Measurements from ENCODE around the gene CASTOR2. TPM values are rescaled to one million over a fixed set of nuclear protein-coding genes. Genes with fewer than 3 reads are reported as not detected.

The CASTOR2 gene
- total and polyA plus RNA-seq, 2 of the 8 experiments (the other 6 are each of a cell fraction or from before 2014, with no cell fraction given) = 12.1 to 47.8 TPM

GRCh38 chr7:75049817-75050216 lies 85.3 kb downstream of the CASTOR2 start:
- H3K79me1 ChIP-seq (ENCODE audit: low read depth, low read length) = no peaks in the 10 kb centered on the region; the same call in 1 of the 2 replicates
- no peak overlapping the region for H3K23ac ChIP-seq (ENCODE audit: insufficient read length)
- H3K4me2 ChIP-seq (ENCODE audit: insufficient read depth in 1 of 2, low read depth in 2 of 2, low read length in 2 of 2) = no peak overlapping the region

More at GRCh38 chr7:75049817-75050216, 85.3 kb downstream of the CASTOR2 start:
- H2BK120ac ChIP-seq (replicated peaks; ENCODE audit: low read depth, low read length) = no peak overlapping the region
- peaks cover 0 to 3% of the 10 kb centered on the region in 2 experiments for H4K20me1 ChIP-seq (replicated peaks in 1 of 2; ENCODE audit: control insufficient read depth in 1 of 2, insufficient read depth in 2 of 2, low read length in 2 of 2)
- H3K14ac ChIP-seq (ENCODE audit: insufficient read length) = no peak overlapping the region
- FAIRE-seq (no peak), DNase-seq (ENCODE audit: low read depth in 1 of 2, low spot score in 2 of 2) (no peak)
- H3K18ac ChIP-seq (ENCODE audit: extremely low read depth, low read length) = no peak overlapping the region
- H3K23me2 ChIP-seq (ENCODE audit: low read depth, low read length) = no peaks in the 10 kb centered on the region
- no peak overlapping the region for H3K4me3 ChIP-seq (ENCODE audit: extremely low read depth in 1 of 4, insufficient read depth in 2 of 4, low read depth in 3 of 4, low read length in 4 of 4)
- no peak overlapping the region for H4K91ac ChIP-seq (replicated peaks; ENCODE audit: insufficient read length, low read length)
- H2BK5ac ChIP-seq (ENCODE audit: low read depth, low read length) = no peak overlapping the region
- no peak overlapping the region for H4K8ac ChIP-seq (ENCODE audit: extremely low read depth, insufficient read depth, low read length)
- no peaks in the 10 kb centered on the region for H3K9me3 ChIP-seq (ENCODE audit: insufficient read depth in 2 of 2, low read depth in 1 of 2, low read length in 1 of 2)
- no peak overlapping the region for H3K56ac ChIP-seq (replicated peaks; ENCODE audit: insufficient read length, low read depth, low read length)
- no peaks in the 10 kb centered on the region for H3K27me3 ChIP-seq (replicated peaks in 1 of 4; ENCODE audit: control insufficient read depth in 3 of 4, extremely low read depth in 1 of 4, insufficient read depth in 3 of 4, low read length in 3 of 4)
- H3K4me1 ChIP-seq (replicated peaks in 1 of 4; ENCODE audit: control insufficient read depth in 3 of 4, insufficient read depth in 4 of 4, low read length in 3 of 4) = no peaks in the 10 kb centered on the region; a peak in 1 of 7 replicates
- H2AK5ac ChIP-seq (ENCODE audit: low read depth, low read length) = no peak overlapping the region
- no peak overlapping the region for H3K4ac ChIP-seq (replicated peaks; ENCODE audit: insufficient read length, low read depth, low read length)
- ChIA-PET CTCF (ENCODE audit: partially characterized antibody) (interaction anchor here (0.6 to 1.0 kb wide), 2 partner anchors 9 to 16 kb away, joined by 4 to 5 read pairs; no protein-coding TSS in a partner anchor), POLR2A (ENCODE audit: partially characterized antibody) (interaction anchor here (0.5 to 1.2 kb wide), 4 partner anchors 8 to 15 kb away, joined by 3 to 4 read pairs (median 3); no protein-coding TSS in a partner anchor)
- WGBS, 2 experiments (ENCODE audit: extremely low coverage in 1 of 2, insufficient coverage in 1 of 2, insufficient read length in 1 of 2, insufficient replicate concordance in 2 of 2, low coverage in 1 of 2, low lambda C conversion rate in 2 of 2, missing lambda C conversion rate in 1 of 2) = 92% methylated on average over 10 of the region's 10 CpGs; no CpG with 5 or more reads in 1 of the 2 experiments
- no peak overlapping the region for H3K9ac ChIP-seq (replicated peaks in 1 of 4; ENCODE audit: extremely low read depth in 1 of 4, low read depth in 3 of 4, low read length in 3 of 4)
- no peaks in the 10 kb centered on the region for H3K79me2 ChIP-seq (ENCODE audit: control insufficient read depth in 1 of 2, insufficient read depth in 2 of 2, low read length in 2 of 2)
- H2BK12ac ChIP-seq (ENCODE audit: low read depth, low read length) = no peak overlapping the region
- H2BK20ac ChIP-seq (ENCODE audit: low read length) = no peak overlapping the region
- H2AFZ ChIP-seq (ENCODE audit: low read length) = no peak overlapping the region
- H4K5ac ChIP-seq (ENCODE audit: insufficient read length, low read depth, low read length) = no peak overlapping the region
- no peak overlapping the region for H3K27ac ChIP-seq (ENCODE audit: low read depth, low read length)
- H3K36me3 ChIP-seq (ENCODE audit: control insufficient read depth in 2 of 4, insufficient read depth in 4 of 4, low read length in 3 of 4) = peaks cover 8 to 31% (median 13%) of the 10 kb centered on the region in 4 experiments; a peak in 6 of 8 replicates
- no peak overlapping the region for H2BK15ac ChIP-seq (ENCODE audit: low read length)
- TF ChIP-seq POU5F1 (IDR thresholded peaks at IDR 0.05; ENCODE audit: low read depth, low read length) (no peak), SP4 (IDR thresholded peaks at IDR 0.05; ENCODE audit: low read length) (no peak), SIN3A (conservative IDR thresholded peaks at IDR 0.05 in 1 of 2, IDR thresholded peaks at IDR 0.05 in 1 of 2; ENCODE audit: low read depth in 1 of 2, low read length in 2 of 2) (no peak), JUND (IDR thresholded peaks at IDR 0.05; ENCODE audit: low read length) (no peak), BACH1 (IDR thresholded peaks at IDR 0.05; ENCODE audit: low read length) (no peak), SIX5 (IDR thresholded peaks at IDR 0.05; ENCODE audit: low read depth, low read length) (no peak), BRCA1 (IDR thresholded peaks at IDR 0.05; ENCODE audit: low read depth, low read length) (no peak), MAX (IDR thresholded peaks at IDR 0.05) (no peak), NANOG (IDR thresholded peaks at IDR 0.05; ENCODE audit: insufficient read depth, low read depth, low read length, poor library complexity, severe bottlenecking) (no peak), SP1 (IDR thresholded peaks at IDR 0.05; ENCODE audit: low read depth, low read length) (no peak)
